ENCODE data around the gene VLDLR.

Gene VLDLR

GRCh38 chr9:2642068-2642467, 20.5 kb downstream of the VLDLR start:
- Histone ChIP-seq H3K79me2 (ENCODE audit: insufficient read depth, low read length) (no peaks in the 10 kb centered on the region), H3K9me3 (ENCODE audit: insufficient read depth, low read length) (no peaks in the 10 kb centered on the region), H3K4me3 (ENCODE audit: insufficient read depth, low read length, poor library complexity, severe bottlenecking) (no peak overlapping the region), H3K9me2 (replicated peaks; ENCODE audit: insufficient read depth, low read length) (no peaks in the 10 kb centered on the region), H3K36me3 (ENCODE audit: low read length) (no peaks in the 10 kb centered on the region), H3K27me3 (ENCODE audit: low read length) (no peaks in the 10 kb centered on the region), H3K9ac (ENCODE audit: low read length) (no peak overlapping the region), H4K20me1 (ENCODE audit: low read depth, low read length) (no peaks in the 10 kb centered on the region), H2AFZ (ENCODE audit: low read depth, low read length, severe bottlenecking) (no peak overlapping the region), H3K27ac (ENCODE audit: low read depth, low read length) (no peak overlapping the region), H3K4me2 (ENCODE audit: low read depth, low read length, poor library complexity, severe bottlenecking) (no peak overlapping the region), H3F3A (ENCODE audit: insufficient read depth) (no peaks in the 10 kb centered on the region)
- TF ChIP-seq EZH2phosphoT487 (conservative IDR thresholded peaks at IDR 0.05; ENCODE audit: low read length) (no peak), CTCF (IDR thresholded peaks at IDR 0.05; ENCODE audit: insufficient read depth, low read length, poor library complexity, severe bottlenecking) (no peak)

GRCh38 chr9:2645569-2645968, 24.0 kb downstream of the VLDLR start:
- Histone ChIP-seq H3K27ac (ENCODE audit: low read depth, low read length) (no peak overlapping the region), H3K4me3 (ENCODE audit: insufficient read depth, low read length, poor library complexity, severe bottlenecking) (no peak overlapping the region), H3K9ac (ENCODE audit: low read length) (no peak overlapping the region), H2AFZ (ENCODE audit: low read depth, low read length, severe bottlenecking) (no peak overlapping the region), H3K9me3 (ENCODE audit: insufficient read depth, low read length) (no peaks in the 10 kb centered on the region), H3K9me2 (replicated peaks; ENCODE audit: insufficient read depth, low read length) (no peaks in the 10 kb centered on the region), H4K20me1 (ENCODE audit: low read depth, low read length) (no peaks in the 10 kb centered on the region), H3K27me3 (ENCODE audit: low read length) (no peaks in the 10 kb centered on the region), H3K36me3 (ENCODE audit: low read length) (no peaks in the 10 kb centered on the region), H3K4me2 (ENCODE audit: low read depth, low read length, poor library complexity, severe bottlenecking) (no peak overlapping the region), H3K79me2 (ENCODE audit: insufficient read depth, low read length) (no peaks in the 10 kb centered on the region), H3F3A (ENCODE audit: insufficient read depth) (no peaks in the 10 kb centered on the region)
- no peak for TF ChIP-seq CTCF (IDR thresholded peaks at IDR 0.05; ENCODE audit: insufficient read depth, low read length, poor library complexity, severe bottlenecking)
- no peak for TF ChIP-seq EZH2phosphoT487 (conservative IDR thresholded peaks at IDR 0.05; ENCODE audit: low read length)

DNA sequence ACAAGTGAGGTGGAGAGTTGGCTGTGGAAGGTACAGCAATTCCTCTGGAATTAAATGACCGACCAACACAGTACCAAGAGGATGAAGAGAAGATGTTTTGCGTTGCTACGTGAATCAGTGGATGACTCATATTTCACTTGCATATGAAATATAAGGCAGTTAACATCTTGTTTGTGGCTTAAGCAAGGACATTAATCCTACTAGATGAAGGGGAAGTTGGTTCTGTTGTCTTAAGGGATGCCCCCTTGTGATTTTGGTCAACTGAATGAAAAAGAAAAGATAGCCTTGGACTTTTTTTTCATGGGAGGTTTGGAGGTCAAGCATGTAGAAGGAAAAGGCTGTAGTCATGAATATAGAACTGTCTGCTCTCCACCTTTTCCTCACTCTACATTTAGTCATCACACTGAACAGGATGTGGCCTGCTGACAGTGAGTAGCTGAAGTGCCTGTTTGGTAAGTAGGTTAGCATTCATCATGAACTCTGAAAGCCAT, 33.9 kb downstream of the VLDLR start:
- no peak overlapping the region for H3K27ac ChIP-seq (ENCODE audit: low read depth, low read length)
- no peaks in the 10 kb centered on the region for H3F3A ChIP-seq (ENCODE audit: insufficient read depth)
- no peaks in the 10 kb centered on the region for H3K79me2 ChIP-seq (ENCODE audit: insufficient read depth, low read length)
- TF ChIP-seq EZH2phosphoT487 (conservative IDR thresholded peaks at IDR 0.05; ENCODE audit: low read length) (no peak), CTCF (IDR thresholded peaks at IDR 0.05; ENCODE audit: insufficient read depth, low read length, poor library complexity, severe bottlenecking) (no peak)
- no peaks in the 10 kb centered on the region for H3K27me3 ChIP-seq (ENCODE audit: low read length)
- no peak overlapping the region for H3K4me2 ChIP-seq (ENCODE audit: low read depth, low read length, poor library complexity, severe bottlenecking)
- no peaks in the 10 kb centered on the region for H4K20me1 ChIP-seq (ENCODE audit: low read depth, low read length)
- H3K4me3 ChIP-seq (ENCODE audit: insufficient read depth, low read length, poor library complexity, severe bottlenecking), result no peak overlapping the region
- no peaks in the 10 kb centered on the region for H3K9me2 ChIP-seq (replicated peaks; ENCODE audit: insufficient read depth, low read length)
- no peak overlapping the region for H3K9ac ChIP-seq (ENCODE audit: low read length)
- no peaks in the 10 kb centered on the region for H3K9me3 ChIP-seq (ENCODE audit: insufficient read depth, low read length)
- H3K36me3 ChIP-seq (ENCODE audit: low read length), result no peaks in the 10 kb centered on the region
- no peak overlapping the region for H2AFZ ChIP-seq (ENCODE audit: low read depth, low read length, severe bottlenecking)

Data from SU-DHL-6 (cell line).